GM12875 (cell line): ENCODE data around the gene LHX3.

Experiments used
- H3K4me3 ChIP-seq: one replicate; pipeline ENCODE4 v1.5.1; 2011; ENCODE audit warnings: low read depth, low read length, control low read depth
- TF ChIP-seq, protein P1 (sequence below): IDR thresholded peaks from 2 replicates; pipeline ENCODE4 v1.5.1; 2011; ENCODE audit warnings: low read depth, mild to moderate bottlenecking, control low read depth, inconsistent platforms, low read length, moderate library complexity, borderline replicate concordance; ENCODE audit not compliant: insufficient read depth

Gene LHX3

DNA sequence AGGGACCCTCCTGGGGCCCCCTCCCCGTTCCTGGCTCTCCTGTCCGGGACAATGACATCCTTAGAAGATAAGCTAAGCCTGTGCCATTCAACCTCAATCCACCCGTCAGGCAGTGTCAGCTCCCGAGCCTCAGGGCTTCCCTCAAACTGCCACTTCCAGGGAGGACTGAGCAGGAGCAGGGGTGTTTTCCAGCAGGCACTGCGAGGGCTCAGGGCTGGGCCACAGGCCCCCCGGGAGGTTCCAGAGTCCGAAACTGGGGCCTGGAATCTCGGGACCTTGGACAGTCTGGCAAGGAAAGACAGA, 26.2 kb downstream of the LHX3 start:
- no peak overlapping the region for H3K4me3 ChIP-seq
- TF ChIP-seq, protein P1, sequence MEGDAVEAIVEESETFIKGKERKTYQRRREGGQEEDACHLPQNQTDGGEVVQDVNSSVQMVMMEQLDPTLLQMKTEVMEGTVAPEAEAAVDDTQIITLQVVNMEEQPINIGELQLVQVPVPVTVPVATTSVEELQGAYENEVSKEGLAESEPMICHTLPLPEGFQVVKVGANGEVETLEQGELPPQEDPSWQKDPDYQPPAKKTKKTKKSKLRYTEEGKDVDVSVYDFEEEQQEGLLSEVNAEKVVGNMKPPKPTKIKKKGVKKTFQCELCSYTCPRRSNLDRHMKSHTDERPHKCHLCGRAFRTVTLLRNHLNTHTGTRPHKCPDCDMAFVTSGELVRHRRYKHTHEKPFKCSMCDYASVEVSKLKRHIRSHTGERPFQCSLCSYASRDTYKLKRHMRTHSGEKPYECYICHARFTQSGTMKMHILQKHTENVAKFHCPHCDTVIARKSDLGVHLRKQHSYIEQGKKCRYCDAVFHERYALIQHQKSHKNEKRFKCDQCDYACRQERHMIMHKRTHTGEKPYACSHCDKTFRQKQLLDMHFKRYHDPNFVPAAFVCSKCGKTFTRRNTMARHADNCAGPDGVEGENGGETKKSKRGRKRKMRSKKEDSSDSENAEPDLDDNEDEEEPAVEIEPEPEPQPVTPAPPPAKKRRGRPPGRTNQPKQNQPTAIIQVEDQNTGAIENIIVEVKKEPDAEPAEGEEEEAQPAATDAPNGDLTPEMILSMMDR: no peak

DNA sequence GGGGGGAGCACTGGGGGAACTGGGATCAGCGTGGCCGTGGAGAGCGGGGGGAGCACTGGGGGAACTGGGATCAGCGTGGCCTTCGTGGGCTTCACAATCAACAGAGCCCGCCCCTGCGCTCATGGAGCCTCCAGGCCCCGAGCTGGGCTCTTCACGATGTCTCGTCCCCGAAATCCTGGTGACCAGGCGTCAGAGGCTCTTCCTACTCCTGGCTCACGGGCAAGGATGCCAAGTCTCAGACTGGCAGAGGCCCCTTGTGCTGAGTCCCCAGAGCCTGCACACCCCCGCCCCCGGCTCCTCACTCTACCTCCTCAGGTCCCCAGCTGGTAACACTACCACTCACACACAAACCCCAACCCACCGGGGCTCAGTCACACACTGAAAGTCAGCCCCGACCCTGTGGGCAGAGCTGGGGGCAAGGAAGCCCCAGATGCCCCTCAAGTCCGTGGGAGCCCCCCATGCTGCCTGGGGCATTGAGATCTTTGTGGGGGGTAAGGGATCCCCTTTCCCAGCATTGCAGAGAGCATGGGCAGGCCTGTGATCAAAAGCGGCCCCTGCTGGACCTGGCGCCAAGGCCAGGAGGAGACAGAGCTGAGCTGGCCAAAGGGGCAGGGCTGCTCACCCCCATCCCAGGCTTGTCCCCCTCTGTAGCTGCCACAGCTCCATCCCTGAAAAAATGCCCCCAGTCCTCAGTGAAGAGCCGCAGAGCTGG, 26.7 kb downstream of the LHX3 start:
- TF ChIP-seq, protein P1: no peak
- no peak overlapping the region for H3K4me3 ChIP-seq

DNA sequence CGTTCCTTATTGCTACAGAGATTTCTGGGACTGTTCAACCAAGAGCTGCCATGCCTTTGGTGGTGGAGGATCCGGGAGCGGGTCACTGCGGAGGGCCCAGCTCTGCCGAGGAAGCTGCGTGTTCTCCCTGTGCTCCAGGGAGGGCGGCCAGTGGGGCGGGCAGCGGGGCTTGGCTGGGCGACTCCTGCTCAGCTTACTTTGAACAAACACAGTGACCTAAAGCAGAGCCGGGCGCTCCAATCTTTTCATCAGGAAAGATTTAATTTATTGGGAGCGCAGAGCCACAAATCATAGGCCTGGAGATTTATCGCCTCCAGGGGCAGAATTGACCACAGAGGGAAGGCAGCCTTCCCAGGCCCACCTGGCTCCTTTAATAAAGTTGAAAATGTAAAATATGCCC, 27.7 kb downstream of the LHX3 start:
- TF ChIP-seq, protein P1: no peak
- no peak overlapping the region for H3K4me3 ChIP-seq

DNA sequence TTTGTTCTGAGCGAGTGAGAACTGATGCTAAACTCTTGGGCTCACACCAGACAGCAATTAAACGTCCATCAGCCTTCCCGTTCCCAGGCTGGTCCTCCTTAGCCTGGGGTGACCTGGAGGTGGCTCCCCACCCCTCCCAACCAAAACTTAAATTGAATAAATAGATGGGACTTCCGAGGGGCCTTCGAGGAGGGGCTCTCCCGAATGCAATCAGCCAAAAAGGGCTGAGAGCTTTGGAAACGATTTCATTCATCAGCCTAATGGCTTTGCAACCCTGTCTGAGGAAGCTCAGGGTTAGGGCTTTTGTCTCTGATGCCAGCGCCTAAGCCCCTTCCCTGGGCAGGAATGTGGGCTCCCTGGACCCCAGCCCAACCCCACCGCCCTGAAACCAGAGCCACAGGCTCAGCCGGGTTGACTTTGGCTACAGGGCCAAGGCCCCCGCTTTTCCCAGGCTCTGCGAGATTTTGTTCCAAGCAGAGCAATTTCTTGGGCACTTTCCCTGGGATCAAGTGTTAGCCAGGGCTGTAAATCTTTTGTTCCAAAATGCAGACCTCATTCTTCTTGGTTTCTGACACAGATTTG, 29.2 kb downstream of the LHX3 start:
- no peak overlapping the region for H3K4me3 ChIP-seq
- TF ChIP-seq, protein P1: no peak

DNA sequence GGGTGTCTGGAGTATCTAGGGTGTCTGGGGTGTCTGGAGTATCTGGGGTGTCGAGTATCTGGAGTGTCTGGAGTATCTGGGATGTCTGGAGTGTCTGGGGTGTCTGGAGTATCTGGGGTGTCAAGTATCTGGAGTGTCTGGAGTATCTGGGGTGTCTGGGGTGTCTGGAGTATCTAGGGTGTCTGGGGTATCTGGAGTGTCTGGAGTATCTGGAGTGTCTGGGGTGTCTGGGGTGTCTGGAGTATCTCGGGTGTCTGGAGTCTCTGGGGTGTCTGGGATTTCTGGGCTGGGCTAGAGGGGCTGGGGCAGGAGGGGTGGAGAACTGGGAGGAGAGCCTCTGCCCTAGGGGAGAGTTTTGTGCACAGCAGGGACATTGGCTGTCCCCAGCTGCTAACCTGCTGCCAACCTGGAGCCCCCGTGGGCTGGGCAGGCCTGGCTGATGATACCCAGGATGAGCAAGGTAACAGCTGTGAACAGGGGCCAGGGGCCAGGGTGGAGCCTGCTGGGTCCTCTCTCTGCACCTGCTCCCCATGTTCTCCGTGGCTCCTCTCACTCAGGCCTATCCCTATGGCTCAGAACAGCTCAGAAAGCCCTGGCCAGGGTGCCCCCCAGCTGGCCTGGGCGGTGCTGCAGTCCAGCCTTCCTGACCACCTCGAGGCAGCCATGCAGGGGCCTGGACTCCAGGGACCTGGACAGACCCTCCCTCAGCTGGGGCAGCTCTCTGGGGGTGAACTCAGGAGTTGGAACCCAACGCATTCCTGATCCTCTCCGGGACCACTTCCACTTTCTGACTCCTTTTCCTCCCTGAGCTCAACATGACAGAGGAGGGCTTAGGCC, 29.9 kb downstream of the LHX3 start:
- no peak overlapping the region for H3K4me3 ChIP-seq
- TF ChIP-seq, protein P1: no peak

DNA sequence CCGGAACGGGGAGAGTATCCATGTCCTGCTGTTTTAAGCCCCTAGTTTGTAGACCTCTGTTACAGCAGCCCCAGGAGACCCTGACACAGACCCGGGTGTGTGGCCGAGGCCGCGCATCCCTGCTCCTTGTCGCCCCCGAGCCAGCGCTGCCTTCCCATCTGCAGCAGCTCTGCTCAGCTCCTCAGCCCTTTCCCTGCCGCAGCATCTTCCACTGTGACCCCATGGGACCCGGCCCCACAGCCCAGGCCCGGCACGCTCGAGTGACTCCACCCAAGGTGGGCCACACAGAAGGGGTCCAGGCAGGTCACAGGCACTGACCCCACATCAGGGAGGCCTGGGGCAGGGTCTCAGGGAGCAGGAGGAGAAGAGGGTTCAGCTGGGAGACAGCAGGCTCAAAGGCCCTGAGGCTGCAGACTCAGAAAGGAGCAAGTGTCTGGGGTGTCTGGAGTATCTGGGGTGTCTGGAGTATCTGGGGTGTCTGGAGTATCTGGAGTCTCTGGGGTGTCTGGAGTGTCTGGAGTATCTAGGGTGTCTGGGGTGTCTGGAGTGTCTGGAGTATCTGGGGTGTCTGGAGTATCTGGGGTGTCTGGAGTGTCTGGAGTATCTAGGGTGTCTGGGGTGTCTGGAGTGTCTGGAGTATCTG, 31.2 kb downstream of the LHX3 start:
- H3K4me3 ChIP-seq: no peak overlapping the region
- TF ChIP-seq, protein P1: no peak
